ENCODE results near the gene CCDC97.
A peak's percentile ranks its signal among the peaks of the same experiment; 100 is the strongest.

The CCDC97 gene

GRCh38 chr19:41321204-41321599, 11.2 kb downstream of the CCDC97 start:
- no peak for DNase-seq

DNA sequence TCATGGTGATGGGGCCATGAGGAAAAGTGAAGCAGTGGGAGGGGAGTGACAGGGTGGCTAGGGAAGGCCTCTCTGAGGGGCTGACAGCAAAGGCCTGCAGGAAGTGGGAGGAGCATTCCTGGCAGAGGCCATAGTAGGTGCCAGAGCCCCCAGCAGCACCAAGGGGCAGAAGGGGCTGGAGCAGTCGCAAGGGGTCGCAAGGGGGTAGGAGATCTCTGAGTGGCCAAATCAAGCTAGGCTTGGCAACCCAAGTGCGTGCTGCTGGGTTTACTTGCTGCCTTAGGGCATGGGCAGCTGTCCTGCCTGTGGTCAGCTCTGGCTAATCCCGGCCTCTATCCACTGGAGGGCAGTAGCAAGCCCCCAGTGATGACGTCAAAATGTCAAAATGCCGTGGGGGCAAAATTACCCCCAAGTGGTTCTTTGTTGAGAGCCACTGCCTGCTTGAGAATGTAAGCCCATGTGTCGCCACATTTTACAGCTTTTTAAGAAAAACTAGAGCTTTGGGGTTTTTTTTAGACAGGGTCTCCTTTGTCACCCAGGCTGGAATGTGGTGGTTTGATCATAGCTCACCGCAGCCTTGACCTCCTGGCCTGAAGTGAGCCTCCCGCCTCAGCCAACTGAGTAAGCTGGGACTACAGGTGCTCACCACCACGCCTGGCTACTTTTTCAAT, 11.8 kb downstream of the CCDC97 start:
- no peak for DNase-seq

- no peak for DNase-seq
These were observed 12.5 kb downstream of the CCDC97 start for GRCh38 chr19:41322451-41322850.

- no peak for DNase-seq
These were observed 13.1 kb downstream of the CCDC97 start for GRCh38 chr19:41323023-41323422.

- DNase-seq: no peak
These were observed 13.6 kb downstream of the CCDC97 start for GRCh38 chr19:41323430-41324125.

GRCh38 chr19:41324231-41324702, 14.3 kb downstream of the CCDC97 start:
- DNase-seq: no peak

- DNase-seq: no peak
These were observed 15.1 kb downstream of the CCDC97 start for GRCh38 chr19:41324921-41325639.

DNA sequence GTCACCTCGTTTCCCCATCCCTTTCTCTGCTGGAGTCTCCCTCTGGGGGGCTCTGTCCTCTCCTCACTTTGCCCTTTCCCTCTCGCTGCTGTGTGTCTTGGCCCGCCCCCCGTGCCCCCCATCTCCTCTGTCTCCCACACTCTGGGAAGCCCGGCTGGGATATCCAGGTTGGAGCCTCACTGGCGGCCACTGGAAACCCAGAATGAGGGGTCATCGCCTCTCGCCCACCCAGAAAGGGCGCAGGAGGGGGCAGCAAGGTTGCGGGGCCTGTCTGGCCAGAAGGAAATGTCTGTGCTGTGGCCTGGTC, 15.6 kb downstream of the CCDC97 start:
- DNase-seq: no peak

GRCh38 chr19:41325947-41326706, 16.2 kb downstream of the CCDC97 start:
- DNase-seq: no peak

DNA sequence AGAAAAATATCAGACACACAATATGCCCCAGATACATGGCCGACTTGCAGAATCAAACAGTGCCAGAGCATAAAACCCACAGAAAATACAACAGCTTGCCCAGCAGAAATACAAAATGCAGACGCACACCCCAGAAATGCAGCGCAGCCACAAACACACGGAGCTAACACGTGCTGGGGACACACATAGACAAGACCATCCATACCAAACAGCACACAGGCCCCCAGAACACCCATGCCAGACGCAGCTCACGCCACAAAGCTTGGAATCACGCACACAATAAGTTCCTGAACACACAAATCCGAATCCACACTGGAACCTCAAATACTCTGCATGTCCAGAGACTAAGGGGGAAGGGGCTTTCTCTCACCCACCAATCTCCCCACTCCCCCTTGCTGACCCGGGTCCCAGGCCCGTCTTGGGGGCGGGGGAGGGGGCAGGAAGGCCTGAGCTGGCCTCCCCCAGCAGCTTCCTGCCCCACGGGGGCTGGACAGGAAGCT, 17.2 kb downstream of the CCDC97 start:
- no peak for DNase-seq

GRCh38 chr19:41327576-41328156, 17.7 kb downstream of the CCDC97 start:
- DNase-seq: peak; percentile 32

GRCh38 chr19:41328157-41328841, 18.3 kb downstream of the CCDC97 start:
- DNase-seq: no peak

DNA sequence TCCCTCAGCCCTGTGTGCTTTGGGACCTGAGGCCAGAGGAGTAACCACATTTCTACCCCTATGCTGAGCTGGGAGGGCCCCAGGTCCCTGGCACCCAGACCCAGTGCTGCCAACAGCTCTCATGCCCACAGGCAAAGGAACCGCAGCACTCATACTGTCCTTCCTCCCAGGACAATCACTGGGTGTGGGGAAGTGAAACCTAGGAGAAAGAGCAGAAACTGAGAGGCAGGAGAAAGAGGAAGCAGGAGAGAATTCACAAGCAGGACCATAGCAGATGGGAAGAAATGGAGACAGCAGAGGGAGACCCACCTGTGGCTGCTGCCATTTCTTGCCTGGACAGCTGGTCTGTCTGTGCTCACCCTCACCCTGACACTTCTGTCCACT, 18.9 kb downstream of the CCDC97 start:
- DNase-seq: no peak

GRCh38 chr19:41330481-41330880, 20.5 kb downstream of the CCDC97 start:
- DNase-seq: no peak

DNA sequence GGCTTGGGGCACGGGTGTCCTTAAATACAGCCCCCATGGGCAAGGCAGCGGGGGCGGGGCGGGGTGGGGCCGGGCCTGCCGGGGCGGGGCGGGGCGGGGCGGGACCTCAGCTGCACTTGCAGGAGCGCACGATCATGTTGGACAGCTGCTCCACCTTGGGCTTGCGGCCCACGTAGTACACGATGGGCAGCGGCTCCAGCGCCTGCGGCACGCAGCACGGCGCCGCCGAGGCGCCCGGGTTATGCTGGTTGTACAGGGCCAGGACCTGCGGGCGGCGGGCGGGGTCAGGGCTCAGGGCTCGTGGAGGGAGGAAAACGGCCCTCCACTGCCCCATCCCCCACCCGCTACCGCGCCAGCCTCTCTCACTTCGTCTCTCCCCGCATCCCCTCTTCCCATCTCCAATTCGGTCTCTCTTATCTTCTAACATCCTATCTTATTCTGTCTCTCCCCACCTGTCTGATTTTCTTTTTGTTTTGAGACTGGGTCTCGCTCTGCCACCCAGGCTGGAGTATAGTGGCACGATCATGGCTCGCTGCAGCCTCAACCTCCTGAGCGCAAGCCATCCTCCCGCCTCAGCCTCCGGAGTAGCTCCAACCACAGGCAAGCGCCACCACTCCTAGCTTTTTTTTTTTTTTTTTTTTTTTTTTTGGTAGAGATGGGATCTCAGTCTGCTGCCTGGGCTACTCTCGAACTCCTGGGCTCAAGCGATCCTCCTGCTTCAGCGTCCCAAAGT, 21.1 kb downstream of the CCDC97 start:
- no peak for DNase-seq

DNA sequence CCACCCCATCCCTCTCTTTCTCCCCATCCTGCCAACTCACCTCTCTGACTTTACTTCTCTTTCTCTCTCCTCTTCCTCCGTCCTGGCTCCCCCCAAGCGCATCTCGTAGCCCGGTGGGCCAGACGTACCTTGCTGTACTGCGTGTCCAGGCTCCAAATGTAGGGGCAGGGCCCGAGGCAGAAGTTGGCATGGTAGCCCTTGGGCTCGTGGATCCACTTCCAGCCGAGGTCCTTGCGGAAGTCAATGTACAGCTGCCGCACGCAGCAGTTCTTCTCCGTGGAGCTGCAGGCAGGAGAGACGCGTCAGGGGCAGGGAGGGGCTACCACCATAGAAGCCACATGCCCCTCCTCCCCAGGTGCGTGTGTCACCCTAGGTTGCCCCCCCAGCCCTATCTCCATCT, 22.0 kb downstream of the CCDC97 start:
- DNase-seq: no peak

DNA sequence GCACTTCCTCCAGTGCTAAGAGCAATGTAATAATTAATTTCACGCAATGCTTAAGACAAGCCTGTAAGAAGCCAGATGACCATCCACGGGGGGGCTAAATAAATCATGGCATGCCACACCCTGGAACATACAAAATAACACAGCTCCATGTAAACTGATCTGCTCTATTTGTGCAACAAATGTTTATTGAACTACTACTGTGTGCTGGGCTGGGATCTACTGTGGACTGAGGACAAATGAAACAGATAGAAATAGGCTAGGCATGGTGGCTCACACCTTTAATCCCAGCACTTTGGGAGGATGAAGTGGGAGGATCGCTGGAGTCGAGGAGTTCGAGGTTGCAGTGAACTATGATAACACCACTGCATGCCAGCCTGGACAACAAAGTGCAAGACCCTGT, 22.5 kb downstream of the CCDC97 start:
- no peak for DNase-seq

GRCh38 chr19:41334793-41335192, 24.8 kb downstream of the CCDC97 start:
- no peak for DNase-seq

DNA sequence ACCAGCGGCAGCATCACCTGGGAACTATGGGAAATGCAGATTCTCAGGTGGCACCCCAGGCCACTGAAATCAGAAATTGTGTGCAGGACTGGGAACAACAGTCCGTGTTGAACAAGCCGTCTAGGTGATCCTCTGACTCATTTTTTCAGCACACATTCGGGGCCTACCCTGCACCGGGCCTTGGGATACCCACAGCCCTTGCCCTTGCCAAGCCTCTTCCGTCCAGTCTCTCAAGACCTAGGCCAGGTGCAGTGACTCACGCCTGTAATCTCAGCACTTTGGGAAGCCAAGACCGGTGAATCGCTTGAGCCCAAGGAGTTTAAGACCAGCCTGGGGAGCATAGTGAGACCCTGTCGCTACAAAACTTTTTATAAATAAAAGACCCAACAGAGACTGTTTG, 25.5 kb downstream of the CCDC97 start:
- DNase-seq: no peak

GRCh38 chr19:41339936-41340335, 30.0 kb downstream of the CCDC97 start:
- DNase-seq: no peak

DNA sequence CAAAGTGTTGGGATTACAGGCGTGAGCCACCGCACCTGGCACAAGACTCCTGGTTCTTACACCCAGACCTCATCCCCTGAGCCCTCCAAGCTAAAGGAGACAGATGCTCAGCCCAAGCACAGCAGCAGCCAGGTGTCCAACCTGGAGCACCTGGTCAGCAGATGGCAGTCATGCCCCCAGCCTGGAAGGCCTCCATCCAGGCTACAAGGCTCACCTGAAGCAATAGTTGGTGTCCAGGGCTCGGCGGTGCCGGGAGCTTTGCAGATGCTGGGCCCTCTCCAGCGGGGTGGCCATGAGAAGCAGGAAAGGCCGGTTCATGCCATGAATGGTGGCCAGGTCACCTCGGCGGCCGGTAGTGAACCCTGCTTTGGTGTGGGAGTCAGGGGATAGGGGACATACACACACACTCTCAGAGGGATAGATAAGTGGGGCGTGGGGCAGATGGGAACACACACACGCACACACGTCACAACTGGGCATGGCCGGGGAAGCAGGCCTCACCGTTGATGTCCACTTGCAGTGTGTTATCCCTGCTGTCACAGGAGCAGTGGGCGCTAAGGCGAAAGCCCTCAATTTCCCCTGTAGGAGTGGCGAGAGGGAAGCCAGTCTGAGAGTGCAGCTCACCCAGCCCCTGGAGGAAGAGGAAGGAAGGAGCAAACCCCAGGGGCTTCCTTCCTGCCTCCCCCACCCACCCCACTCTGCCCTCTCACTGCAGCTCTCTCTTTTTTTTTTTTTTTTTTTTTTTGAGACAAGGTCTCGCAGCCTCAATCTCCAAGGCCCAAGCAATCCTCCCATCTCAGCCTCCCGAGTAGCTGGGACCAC, 31.9 kb downstream of the CCDC97 start:
- DNase-seq: peak; percentile 34

Data from DMS153 (cell line).